ENCODE data around the gene DYNLT5.

GRCh38 chr1:66770240-66770639 lies 18.0 kb downstream of the DYNLT5 start:
- TF ChIP-seq CTCF (IDR thresholded peaks at IDR 0.05) = no peak
- no peak for TF ChIP-seq POLR2A (IDR thresholded peaks at IDR 0.05; ENCODE audit: low read depth)
